ENCODE measurements around the gene GPR27.

Gene GPR27

GRCh38 chr3:71784914-71785531 is 31.4 kb downstream of the GPR27 start, which contains the start of gene PROK2:
TSS of gene PROK2 (minus strand) at chr3:71785148. CDS start at chr3:71785052, 96 bp downstream.
- no peak for DNase-seq (ENCODE audit: extremely low read depth in 1 of 2, low read depth in 1 of 2)

GRCh38 chr3:71785532-71786216 is 32.0 kb downstream of the GPR27 start:
- no peak for DNase-seq (ENCODE audit: extremely low read depth in 1 of 2, low read depth in 1 of 2)

GRCh38 chr3:71786217-71786549 is 32.5 kb downstream of the GPR27 start:
- DNase-seq (ENCODE audit: extremely low read depth in 1 of 2, low read depth in 1 of 2): no peak

GRCh38 chr3:71786551-71786950 is 32.9 kb downstream of the GPR27 start:
- DNase-seq (ENCODE audit: extremely low read depth in 1 of 2, low read depth in 1 of 2): no peak

- DNase-seq (ENCODE audit: extremely low read depth in 1 of 2, low read depth in 1 of 2): no peak
These were observed 34.3 kb downstream of the GPR27 start for GRCh38 chr3:71787851-71788405.

- no peak for DNase-seq (ENCODE audit: extremely low read depth in 1 of 2, low read depth in 1 of 2)
These were observed 36.3 kb downstream of the GPR27 start for GRCh38 chr3:71789922-71790321.

- no peak for DNase-seq (ENCODE audit: extremely low read depth in 1 of 2, low read depth in 1 of 2)
These were observed 38.0 kb downstream of the GPR27 start for GRCh38 chr3:71791634-71792033.

GRCh38 chr3:71796290-71796689 is 42.6 kb downstream of the GPR27 start:
- DNase-seq (ENCODE audit: extremely low read depth in 1 of 2, low read depth in 1 of 2): no peak

- DNase-seq (ENCODE audit: extremely low read depth in 1 of 2, low read depth in 1 of 2): no peak
These were observed 43.8 kb downstream of the GPR27 start for GRCh38 chr3:71797455-71797854.

- no peak for DNase-seq (ENCODE audit: extremely low read depth in 1 of 2, low read depth in 1 of 2)
These were observed 46.4 kb downstream of the GPR27 start for GRCh38 chr3:71800023-71800422.

- no peak for DNase-seq (ENCODE audit: extremely low read depth in 1 of 2, low read depth in 1 of 2)
These were observed 48.3 kb downstream of the GPR27 start for GRCh38 chr3:71801986-71802385.

- no peak for DNase-seq (ENCODE audit: extremely low read depth in 1 of 2, low read depth in 1 of 2)
These were observed 49.6 kb downstream of the GPR27 start for GRCh38 chr3:71803248-71803647.

- no peak for DNase-seq (ENCODE audit: extremely low read depth in 1 of 2, low read depth in 1 of 2)
These were observed 51.5 kb downstream of the GPR27 start for GRCh38 chr3:71805199-71805598.

- DNase-seq (ENCODE audit: extremely low read depth in 1 of 2, low read depth in 1 of 2): no peak
These were observed 52.0 kb downstream of the GPR27 start for GRCh38 chr3:71805691-71806090.

Measured in stimulated activated CD8-positive, alpha-beta memory T cell treated with anti-CD3 and anti-CD28 coated beads, Interleukin-7, amount 100 ng/mL, for 48 hours (primary cell).